ENCODE measurements around the gene SMYD3.

SMYD3 gene

DNA sequence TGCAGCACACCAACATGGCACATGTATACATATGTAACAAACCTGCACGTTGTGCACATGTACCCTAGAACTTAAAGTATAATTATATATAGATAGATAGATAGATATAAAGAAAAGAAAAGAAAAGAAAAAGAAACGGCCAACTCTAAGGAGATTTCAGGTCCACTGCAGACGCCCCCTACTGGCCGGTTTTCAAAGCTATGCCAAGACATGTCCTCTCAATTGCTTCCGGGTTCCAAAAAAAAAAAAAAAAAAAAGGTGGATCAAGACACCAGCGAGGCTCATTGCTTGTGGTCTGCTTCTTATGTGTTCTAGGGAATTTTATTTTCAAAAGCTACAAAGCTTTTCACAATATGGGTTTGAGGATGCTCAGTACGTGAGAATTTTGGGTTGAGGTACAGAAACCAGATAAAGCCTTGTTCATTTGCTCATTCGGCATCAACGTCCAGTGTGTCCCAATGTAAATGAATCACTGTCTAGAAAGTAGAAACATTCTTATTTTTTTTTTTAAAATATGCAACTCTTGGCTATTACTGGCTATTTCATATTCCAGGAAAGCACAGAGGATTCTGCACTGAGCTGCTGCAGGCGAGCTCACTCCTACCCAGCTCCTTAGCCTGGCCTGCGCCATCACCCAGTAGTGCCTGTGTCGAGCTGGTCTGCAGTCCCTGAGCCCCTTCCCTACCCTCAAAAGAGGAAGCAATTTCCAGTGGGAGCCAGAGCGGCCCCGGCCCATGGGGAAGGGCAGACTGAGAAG lies 709.3 kb downstream of the SMYD3 start:
- TF ChIP-seq POLR2AphosphoS5 (IDR thresholded peaks at IDR 0.05; ENCODE audit: low read depth, low read length) (no peak), FOXP2 (optimal IDR thresholded peaks at IDR 0.05; ENCODE audit: borderline replicate concordance, extremely low read depth, extremely low read length, insufficient read depth) (no peak)

DNA sequence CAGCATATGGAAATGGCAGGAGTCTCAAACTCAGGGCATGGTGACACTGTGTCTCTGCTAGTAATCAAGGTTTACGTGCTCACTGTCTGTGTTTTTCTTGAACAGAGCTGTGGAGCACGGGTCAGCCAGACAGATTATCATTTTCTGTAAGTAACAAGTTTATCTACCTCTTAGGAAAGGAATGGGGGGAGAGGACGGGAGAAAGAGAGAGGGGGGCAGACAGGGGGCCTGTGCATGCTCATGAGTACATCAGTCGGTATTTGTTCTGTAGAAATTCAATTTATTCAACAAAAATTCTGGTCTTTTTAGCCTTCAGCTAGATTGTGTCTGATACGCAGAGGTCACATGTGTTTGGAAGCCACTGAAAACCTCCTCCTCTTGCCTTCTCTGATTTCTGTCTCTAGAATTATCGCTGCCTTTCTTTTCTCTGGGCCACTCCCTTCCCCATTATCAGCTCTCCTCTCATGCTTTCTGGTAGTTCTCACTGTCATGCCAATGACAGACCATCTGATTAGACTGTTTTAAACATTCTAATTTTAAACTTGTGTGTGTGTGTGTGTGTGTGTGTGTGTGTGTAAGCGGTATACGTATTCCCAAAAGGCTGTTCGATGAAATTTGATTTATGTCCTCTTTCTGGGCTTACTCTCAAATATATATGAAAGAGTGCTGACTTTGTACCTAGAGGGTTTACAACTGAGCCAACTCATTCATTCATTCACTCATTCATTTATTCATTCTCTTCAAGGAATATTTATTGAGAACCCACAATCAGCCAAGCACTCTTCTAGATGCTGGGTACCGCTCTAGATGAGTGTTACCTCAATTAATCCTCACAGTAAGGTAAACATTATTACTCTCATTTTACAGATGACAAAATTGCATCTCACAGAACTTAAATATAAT lies 715.4 kb downstream of the SMYD3 start:
- TF ChIP-seq FOXP2 (optimal IDR thresholded peaks at IDR 0.05; ENCODE audit: borderline replicate concordance, extremely low read depth, extremely low read length, insufficient read depth), result no peak

DNA sequence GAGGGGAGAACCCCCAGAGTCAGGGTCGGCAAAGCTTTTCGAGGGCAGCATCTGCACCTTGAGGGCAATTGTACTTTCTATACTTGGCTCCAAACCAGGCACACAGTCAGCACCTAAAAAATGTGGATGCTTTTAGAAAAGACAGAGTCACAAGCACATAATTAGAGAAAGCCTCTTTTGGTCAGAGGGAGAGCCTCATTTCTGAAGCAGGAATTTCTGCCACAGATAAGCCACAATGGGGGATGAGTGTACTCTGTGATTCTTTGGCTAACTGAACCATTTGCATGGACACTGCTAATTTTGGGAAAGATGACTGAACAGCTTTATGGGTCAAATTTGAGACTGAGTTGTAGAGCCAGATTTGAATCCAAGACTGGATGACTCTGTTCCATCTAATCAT lies 716.6 kb downstream of the SMYD3 start:
- TF ChIP-seq, protein P1, sequence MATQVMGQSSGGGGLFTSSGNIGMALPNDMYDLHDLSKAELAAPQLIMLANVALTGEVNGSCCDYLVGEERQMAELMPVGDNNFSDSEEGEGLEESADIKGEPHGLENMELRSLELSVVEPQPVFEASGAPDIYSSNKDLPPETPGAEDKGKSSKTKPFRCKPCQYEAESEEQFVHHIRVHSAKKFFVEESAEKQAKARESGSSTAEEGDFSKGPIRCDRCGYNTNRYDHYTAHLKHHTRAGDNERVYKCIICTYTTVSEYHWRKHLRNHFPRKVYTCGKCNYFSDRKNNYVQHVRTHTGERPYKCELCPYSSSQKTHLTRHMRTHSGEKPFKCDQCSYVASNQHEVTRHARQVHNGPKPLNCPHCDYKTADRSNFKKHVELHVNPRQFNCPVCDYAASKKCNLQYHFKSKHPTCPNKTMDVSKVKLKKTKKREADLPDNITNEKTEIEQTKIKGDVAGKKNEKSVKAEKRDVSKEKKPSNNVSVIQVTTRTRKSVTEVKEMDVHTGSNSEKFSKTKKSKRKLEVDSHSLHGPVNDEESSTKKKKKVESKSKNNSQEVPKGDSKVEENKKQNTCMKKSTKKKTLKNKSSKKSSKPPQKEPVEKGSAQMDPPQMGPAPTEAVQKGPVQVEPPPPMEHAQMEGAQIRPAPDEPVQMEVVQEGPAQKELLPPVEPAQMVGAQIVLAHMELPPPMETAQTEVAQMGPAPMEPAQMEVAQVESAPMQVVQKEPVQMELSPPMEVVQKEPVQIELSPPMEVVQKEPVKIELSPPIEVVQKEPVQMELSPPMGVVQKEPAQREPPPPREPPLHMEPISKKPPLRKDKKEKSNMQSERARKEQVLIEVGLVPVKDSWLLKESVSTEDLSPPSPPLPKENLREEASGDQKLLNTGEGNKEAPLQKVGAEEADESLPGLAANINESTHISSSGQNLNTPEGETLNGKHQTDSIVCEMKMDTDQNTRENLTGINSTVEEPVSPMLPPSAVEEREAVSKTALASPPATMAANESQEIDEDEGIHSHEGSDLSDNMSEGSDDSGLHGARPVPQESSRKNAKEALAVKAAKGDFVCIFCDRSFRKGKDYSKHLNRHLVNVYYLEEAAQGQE (IDR thresholded peaks at IDR 0.05; ENCODE audit: insufficient read depth in 1 of 2, low read depth in 2 of 2, low read length in 2 of 2), result no peak
- no peak for TF ChIP-seq SIN3A (IDR thresholded peaks at IDR 0.05; ENCODE audit: borderline replicate concordance, insufficient read depth, low read length)
- TF ChIP-seq FOXP2 (optimal IDR thresholded peaks at IDR 0.05; ENCODE audit: borderline replicate concordance, extremely low read depth, extremely low read length, insufficient read depth), result no peak
- no peak for TF ChIP-seq POLR2AphosphoS5 (IDR thresholded peaks at IDR 0.05; ENCODE audit: low read depth, low read length)
- TF ChIP-seq TAF1 (IDR thresholded peaks at IDR 0.05; ENCODE audit: borderline replicate concordance, insufficient read depth, low read length), result no peak

DNA sequence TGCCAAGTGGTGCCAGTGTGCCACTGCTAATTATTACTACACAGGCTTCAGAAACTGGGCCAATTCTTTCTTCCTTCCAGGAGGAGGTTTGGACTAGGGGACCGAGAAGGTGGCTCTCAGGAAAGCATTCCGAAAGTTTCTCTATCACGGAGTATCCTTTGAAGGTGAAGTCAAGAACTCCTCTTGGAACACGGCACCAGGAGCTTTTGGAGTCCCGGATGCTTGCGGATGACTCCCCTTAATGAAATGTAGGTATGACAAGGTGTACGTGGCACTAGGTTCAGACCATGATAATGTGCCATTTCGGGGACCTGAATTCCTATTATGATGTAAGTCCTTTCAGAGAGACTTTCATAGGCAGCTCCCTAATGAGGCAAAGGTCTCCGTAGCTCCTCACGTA lies 718.2 kb downstream of the SMYD3 start:
- TF ChIP-seq FOXP2 (optimal IDR thresholded peaks at IDR 0.05; ENCODE audit: borderline replicate concordance, extremely low read depth, extremely low read length, insufficient read depth), result no peak
- no peak for TF ChIP-seq SIN3A (IDR thresholded peaks at IDR 0.05; ENCODE audit: borderline replicate concordance, insufficient read depth, low read length)
- TF ChIP-seq POLR2AphosphoS5 (IDR thresholded peaks at IDR 0.05; ENCODE audit: low read depth, low read length), result no peak

DNA sequence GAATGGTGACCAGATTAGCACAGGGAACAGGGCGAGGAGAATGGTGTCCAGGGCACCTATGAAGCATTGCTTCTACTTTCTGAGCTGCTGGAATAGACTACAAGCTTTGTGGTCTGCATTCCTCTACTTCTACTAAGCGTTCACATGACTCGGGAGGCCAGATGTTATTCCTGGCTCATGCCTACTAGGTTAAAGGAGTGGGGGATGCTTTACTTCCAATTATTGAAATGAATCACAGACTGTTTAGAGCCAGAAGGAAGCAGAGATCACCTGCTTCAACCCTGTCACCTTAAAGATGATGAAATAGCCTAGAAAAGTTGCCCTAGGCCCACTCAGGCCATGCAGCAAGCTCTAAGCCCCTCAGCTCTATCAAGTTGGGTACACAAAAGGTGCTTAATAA lies 718.8 kb downstream of the SMYD3 start:
- no peak for TF ChIP-seq FOXP2 (optimal IDR thresholded peaks at IDR 0.05; ENCODE audit: borderline replicate concordance, extremely low read depth, extremely low read length, insufficient read depth)
- TF ChIP-seq, protein P1 (IDR thresholded peaks at IDR 0.05; ENCODE audit: insufficient read depth in 1 of 2, low read depth in 2 of 2, low read length in 2 of 2), result no peak
- TF ChIP-seq POLR2AphosphoS5 (IDR thresholded peaks at IDR 0.05; ENCODE audit: low read depth, low read length), result no peak
- no peak for TF ChIP-seq SIN3A (IDR thresholded peaks at IDR 0.05; ENCODE audit: borderline replicate concordance, insufficient read depth, low read length)
- TF ChIP-seq TAF1 (IDR thresholded peaks at IDR 0.05; ENCODE audit: borderline replicate concordance, insufficient read depth, low read length), result no peak

DNA sequence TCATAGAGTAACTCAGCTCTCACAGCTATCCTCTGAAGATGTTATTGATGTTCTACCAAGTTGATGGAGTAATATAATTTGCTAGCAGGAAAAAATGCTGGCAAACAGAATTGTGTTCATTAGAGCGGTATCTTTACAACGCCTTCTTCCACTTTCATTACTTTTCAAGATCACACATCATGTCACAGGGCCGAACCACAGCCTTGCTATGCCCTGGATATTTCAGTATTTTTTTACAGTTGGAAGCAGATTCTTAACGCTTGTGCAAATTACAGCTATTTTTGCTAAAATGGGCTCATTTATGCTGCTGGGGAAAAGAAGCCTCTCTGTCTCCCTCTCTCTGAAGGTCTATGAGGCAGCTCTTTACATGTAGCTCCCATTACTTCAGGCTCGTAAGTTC lies 720.1 kb downstream of the SMYD3 start:
- TF ChIP-seq SIN3A (IDR thresholded peaks at IDR 0.05; ENCODE audit: borderline replicate concordance, insufficient read depth, low read length), result no peak
- TF ChIP-seq TAF1 (IDR thresholded peaks at IDR 0.05; ENCODE audit: borderline replicate concordance, insufficient read depth, low read length), result no peak
- TF ChIP-seq POLR2AphosphoS5 (IDR thresholded peaks at IDR 0.05; ENCODE audit: low read depth, low read length), result no peak
- TF ChIP-seq FOXP2 (optimal IDR thresholded peaks at IDR 0.05; ENCODE audit: borderline replicate concordance, extremely low read depth, extremely low read length, insufficient read depth), result no peak
- TF ChIP-seq, protein P1 (IDR thresholded peaks at IDR 0.05; ENCODE audit: insufficient read depth in 1 of 2, low read depth in 2 of 2, low read length in 2 of 2), result no peak
